ENCODE results near the gene NKPD1. TPM values are rescaled to one million over a fixed set of nuclear protein-coding genes. Genes with fewer than 3 reads are reported as not detected.

Gene NKPD1
- total and polyA plus RNA-seq, 9 of the 15 experiments (the other 6 are each of a cell fraction or from before 2014, with no cell fraction given) = 0.03 to 0.09 (median 0.04) TPM; not detected in 5

DNA sequence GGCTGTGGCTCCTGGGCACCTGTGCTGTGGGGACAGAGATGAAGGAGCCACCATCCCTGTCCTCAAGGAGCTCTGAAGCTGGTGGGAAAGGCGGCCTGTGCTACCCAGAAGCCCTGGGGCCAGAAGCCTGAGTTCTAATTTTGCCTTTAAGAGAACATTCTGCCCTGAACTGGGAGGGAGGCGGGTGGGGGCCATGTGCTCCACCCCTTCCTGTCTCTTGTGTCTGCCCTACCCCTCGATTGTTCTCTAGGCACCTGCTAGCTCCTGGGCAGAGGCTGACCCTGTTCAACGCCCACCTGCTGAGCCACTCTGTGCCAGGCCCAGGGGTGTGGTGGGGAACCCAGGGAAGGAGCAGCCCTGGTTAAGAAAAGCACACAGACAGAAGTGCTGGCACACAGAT, 11.4 kb upstream of the NKPD1 start:
- ChIA-PET POLR2A (interaction anchor here (0.6 to 2.2 kb wide), 7 partner anchors 8 to 305 kb away, joined by 3 to 8 read pairs (median 3); no protein-coding TSS in a partner anchor), CTCF (ENCODE audit: low intra/inter-chr PET ratio) (no interaction called here)
- no peak overlapping the region for H3K4me2 ChIP-seq (ENCODE audit: insufficient read depth, low read length)
- peaks cover 41 to 45% of the 10 kb centered on the region in 2 experiments for H3K4me1 ChIP-seq (replicated peaks in 1 of 2; ENCODE audit: control insufficient read depth in 2 of 2, insufficient read depth in 2 of 2, low read length in 2 of 2)
- ATAC-seq (peak; percentile 20), FAIRE-seq (no peak), DNase-seq (ENCODE audit: extremely low read depth in 1 of 4, low spot score in 3 of 4) (no peak)
- peak overlapping the region in 1 of 2 experiments; percentile 84; a peak in 2 of 4 replicates for H3K9ac ChIP-seq (ENCODE audit: insufficient read depth in 1 of 2, low read depth in 2 of 2, low read length in 2 of 2)
- intact Hi-C loops (cut with micrococcal nuclease) = no loop called here
- H4K20me1 ChIP-seq (replicated peaks; ENCODE audit: control insufficient read depth, insufficient read depth, low read length) = peaks cover 4% of the 10 kb centered on the region; the same call in 1 of the 2 replicates
- H3K27ac ChIP-seq (ENCODE audit: extremely low read depth, low read depth, low read length) = no peak overlapping the region
- no peak for TF ChIP-seq PHB2 (IDR thresholded peaks at IDR 0.05; ENCODE audit: low read depth)
- TF ChIP-seq EP400 (IDR thresholded peaks at IDR 0.05) = no peak
- TF ChIP-seq, protein P1, sequence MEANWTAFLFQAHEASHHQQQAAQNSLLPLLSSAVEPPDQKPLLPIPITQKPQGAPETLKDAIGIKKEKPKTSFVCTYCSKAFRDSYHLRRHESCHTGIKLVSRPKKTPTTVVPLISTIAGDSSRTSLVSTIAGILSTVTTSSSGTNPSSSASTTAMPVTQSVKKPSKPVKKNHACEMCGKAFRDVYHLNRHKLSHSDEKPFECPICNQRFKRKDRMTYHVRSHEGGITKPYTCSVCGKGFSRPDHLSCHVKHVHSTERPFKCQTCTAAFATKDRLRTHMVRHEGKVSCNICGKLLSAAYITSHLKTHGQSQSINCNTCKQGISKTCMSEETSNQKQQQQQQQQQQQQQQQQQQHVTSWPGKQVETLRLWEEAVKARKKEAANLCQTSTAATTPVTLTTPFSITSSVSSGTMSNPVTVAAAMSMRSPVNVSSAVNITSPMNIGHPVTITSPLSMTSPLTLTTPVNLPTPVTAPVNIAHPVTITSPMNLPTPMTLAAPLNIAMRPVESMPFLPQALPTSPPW (CRISPR knock-in tag; IDR thresholded peaks at IDR 0.05) = peak; percentile 3; the same call in 1 of the 2 replicates
- TF ChIP-seq ZNF133 (CRISPR knock-in tag; IDR thresholded peaks at IDR 0.05) = no peak
- TF ChIP-seq SRSF9 (IDR thresholded peaks at IDR 0.05; ENCODE audit: borderline replicate concordance, low read depth, low read length) = no peak
- no peak for TF ChIP-seq GABPB1 (CRISPR knock-in tag; IDR thresholded peaks at IDR 0.05)
- TF ChIP-seq, protein P2, sequence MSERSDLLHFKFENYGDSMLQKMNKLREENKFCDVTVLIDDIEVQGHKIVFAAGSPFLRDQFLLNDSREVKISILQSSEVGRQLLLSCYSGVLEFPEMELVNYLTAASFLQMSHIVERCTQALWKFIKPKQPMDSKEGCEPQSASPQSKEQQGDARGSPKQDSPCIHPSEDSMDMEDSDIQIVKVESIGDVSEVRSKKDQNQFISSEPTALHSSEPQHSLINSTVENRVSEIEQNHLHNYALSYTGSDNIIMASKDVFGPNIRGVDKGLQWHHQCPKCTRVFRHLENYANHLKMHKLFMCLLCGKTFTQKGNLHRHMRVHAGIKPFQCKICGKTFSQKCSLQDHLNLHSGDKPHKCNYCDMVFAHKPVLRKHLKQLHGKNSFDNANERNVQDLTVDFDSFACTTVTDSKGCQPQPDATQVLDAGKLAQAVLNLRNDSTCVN (CRISPR knock-in tag; IDR thresholded peaks at IDR 0.05) = no peak
- H3K4me3 ChIP-seq = no peak overlapping the region
- 65% methylated on average over 3 of the region's 4 CpGs for WGBS (ENCODE audit: insufficient coverage, low coverage, missing lambda C conversion rate)
- in situ Hi-C loops (cut with MboI) = no loop called here
- H3K36me3 ChIP-seq (ENCODE audit: control insufficient read depth, insufficient read depth, low read length) = no peaks in the 10 kb centered on the region
- H3K9me3 ChIP-seq (replicated peaks; ENCODE audit: control insufficient read depth, insufficient read depth, low read depth, low read length) = no peaks in the 10 kb centered on the region
- H3K9me1 ChIP-seq (ENCODE audit: control insufficient read depth, insufficient read depth, low read length) = no peaks in the 10 kb centered on the region
- no TSS peak for BruUV-seq (replicated peaks)
- H2AFZ ChIP-seq (ENCODE audit: low read depth, low read length) = no peak overlapping the region
- peaks cover 17% of the 10 kb centered on the region; the same call in 2 of the 3 replicates for H3K79me2 ChIP-seq (ENCODE audit: control insufficient read depth, insufficient read depth, low read length)
- H3K27me3 ChIP-seq (ENCODE audit: control insufficient read depth in 2 of 2, insufficient read depth in 2 of 2, low read length in 2 of 2) = no peaks in the 10 kb centered on the region

Measured in K562 (cell line).